ELR (cell line): ENCODE data around the gene PCDH7.

Source experiments
- DNase-seq: peaks from one replicate; pipeline ENCODE4 v3.0.0-alpha.2; 2015; ENCODE audit warnings: low read depth

PCDH7 gene

GRCh38 chr4:30720021-30720660, at the start of gene PCDH7:
TSS of gene PCDH7 (plus strand) at chr4:30720369. CDS start at chr4:30721423, 1,054 bp downstream.
- DNase-seq, result peak; percentile 78

- DNase-seq, result no peak
Measured at GRCh38 chr4:30671926-30672448, 48.2 kb upstream of the PCDH7 start.

GRCh38 chr4:30696191-30696590, 24.0 kb upstream of the PCDH7 start:
- DNase-seq, result peak; percentile 30

- peak; percentile 72 for DNase-seq
Measured at GRCh38 chr4:30714408-30715031, 5.6 kb upstream of the PCDH7 start.

GRCh38 chr4:30716158-30716557, 4.0 kb upstream of the PCDH7 start:
- DNase-seq, result peak; percentile 63

GRCh38 chr4:30716681-30717207, 3.4 kb upstream of the PCDH7 start:
- DNase-seq, result peak; percentile 70

- peak; percentile 86 for DNase-seq
Measured at GRCh38 chr4:30717208-30718020, 2.8 kb upstream of the PCDH7 start.

- DNase-seq, result peak; percentile 75
Measured at GRCh38 chr4:30718021-30718542, 2.1 kb upstream of the PCDH7 start.

- peak; percentile 52 for DNase-seq
Measured at GRCh38 chr4:30718641-30719453, 1.3 kb upstream of the PCDH7 start.

- peak; percentile 77 for DNase-seq
Measured at GRCh38 chr4:30719454-30720020, 632 bp upstream of the PCDH7 start.

GRCh38 chr4:30720661-30721184, 554 bp downstream of the PCDH7 start:
- peak; percentile 75 for DNase-seq

- peak; percentile 46 for DNase-seq
Measured at GRCh38 chr4:30721185-30722091, 1.3 kb downstream of the PCDH7 start.

- DNase-seq, result no peak
Measured at GRCh38 chr4:30722092-30722358, 1.9 kb downstream of the PCDH7 start.

GRCh38 chr4:30722359-30723200, 2.4 kb downstream of the PCDH7 start:
- DNase-seq, result no peak

GRCh38 chr4:30723201-30723955, 3.2 kb downstream of the PCDH7 start:
- no peak for DNase-seq

GRCh38 chr4:30724247-30724646, 4.1 kb downstream of the PCDH7 start:
- no peak for DNase-seq

GRCh38 chr4:30725562-30725961, 5.4 kb downstream of the PCDH7 start:
- DNase-seq, result no peak

GRCh38 chr4:30726090-30726675, 6.0 kb downstream of the PCDH7 start:
- DNase-seq, result peak; percentile 10
